MM.1S (cell line): ENCODE measurements around the gene GPR4.

Source experiments
- DNase-seq: peaks from one replicate; pipeline ENCODE4 v3.0.0-alpha.2; 2015
- H2AFZ ChIP-seq: fragments of 300-600 bp; sonication (generic); 2 replicates; pipeline ENCODE4 v1.6.0; 2016; ENCODE audit warnings: antibody characterized with exemption, low read length
- H3F3A ChIP-seq: fragments of 300-600 bp; sonication (generic); 2 replicates; pipeline ENCODE4 v1.6.1; 2016; ENCODE audit warnings: mild to moderate bottlenecking, antibody characterized with exemption, low read length, moderate library complexity, mixed read lengths; ENCODE audit not compliant: insufficient read depth
- H3K27ac ChIP-seq: fragments of 300-600 bp; sonication (generic); 2 replicates; pipeline ENCODE4 v1.5.1; 2016; ENCODE audit warnings: mild to moderate bottlenecking, low read length
- H3K27me3 ChIP-seq: fragments of 300-600 bp; sonication (generic); replicated peaks from 2 replicates; pipeline ENCODE4 v1.6.0; 2016; ENCODE audit warnings: low read length; ENCODE audit not compliant: insufficient read depth
- H3K36me3 ChIP-seq: fragments of 300-600 bp; sonication (generic); replicated peaks from 2 replicates; pipeline ENCODE4 v1.6.1; 2016; ENCODE audit warnings: mild to moderate bottlenecking, low read length, mixed read lengths; ENCODE audit not compliant: insufficient read depth
- H3K4me1 ChIP-seq: fragments of 300-600 bp; sonication (generic); 2 replicates; pipeline ENCODE4 v1.6.1; 2016; ENCODE audit warnings: low read length, mixed read lengths
- H3K4me2 ChIP-seq: fragments of 300-600 bp; sonication (generic); 2 replicates; pipeline ENCODE4 v1.6.0; 2016; ENCODE audit warnings: low read depth, low read length
- H3K4me3 ChIP-seq: fragments of 300-600 bp; sonication (generic); 2 replicates; pipeline ENCODE4 v1.5.1; 2016; ENCODE audit warnings: low read length, mixed read lengths
- H3K79me2 ChIP-seq: fragments of 300-600 bp; sonication (generic); 2 replicates; pipeline ENCODE4 v1.6.1; 2016; ENCODE audit warnings: mixed run types, low read length, mixed read lengths
- H3K9ac ChIP-seq: fragments of 300-600 bp; sonication (generic); 2 replicates; pipeline ENCODE4 v1.6.1; 2016; ENCODE audit warnings: low read length, mixed read lengths
- H3K9me2 ChIP-seq: fragments of 300-600 bp; sonication (generic); replicated peaks from 2 replicates; pipeline ENCODE4 v1.6.1; 2016; ENCODE audit warnings: mild to moderate bottlenecking, low read length, mixed read lengths; ENCODE audit not compliant: insufficient read depth
- H3K9me3 ChIP-seq: fragments of 300-600 bp; sonication (generic); replicated peaks from 2 replicates; pipeline ENCODE4 v1.6.1; 2016; ENCODE audit warnings: mild to moderate bottlenecking, low read length, mixed read lengths; ENCODE audit not compliant: insufficient read depth
- H4K20me1 ChIP-seq: fragments of 300-600 bp; sonication (generic); 2 replicates; pipeline ENCODE4 v1.6.1; 2016; ENCODE audit warnings: mild to moderate bottlenecking, low read length, moderate library complexity, mixed read lengths; ENCODE audit not compliant: insufficient read depth
- CTCF ChIP-seq: fragments of 300-600 bp; sonication (generic); IDR thresholded peaks from 2 replicates; pipeline ENCODE4 v1.5.1; 2016; ENCODE audit warnings: antibody characterized with exemption, low read length, mixed read lengths
- EZH2 ChIP-seq: fragments of 300-600 bp; sonication (generic); optimal IDR thresholded peaks from 2 replicates; pipeline ENCODE3; 2017; ENCODE audit warnings: low read depth, mild to moderate bottlenecking, antibody characterized with exemption, low read length, mixed read lengths
- EZH2phosphoT487 ChIP-seq: fragments of 300-600 bp; sonication (generic); IDR thresholded peaks from 2 replicates; pipeline ENCODE4 v1.6.1; 2018; ENCODE audit warnings: antibody characterized with exemption, low read length

Gene GPR4

DNA sequence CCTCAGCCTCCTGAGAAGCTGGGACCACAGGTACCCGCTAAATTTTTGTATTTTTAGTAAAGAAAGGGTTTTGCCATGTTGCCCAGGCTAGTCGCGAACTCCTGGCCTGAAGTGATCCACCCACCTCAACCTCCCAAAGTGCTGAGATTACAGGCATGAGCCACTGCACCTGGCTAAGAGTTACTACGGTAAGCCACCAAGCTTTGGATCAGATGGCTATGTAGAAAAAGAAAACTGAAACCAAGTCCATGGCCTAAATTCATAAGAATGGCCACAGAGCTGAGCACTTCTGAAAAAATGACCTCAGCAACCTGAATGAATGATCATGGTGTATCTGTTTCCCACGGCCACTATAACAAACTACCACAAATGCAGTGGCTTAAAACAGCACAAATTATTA lies 26.8 kb downstream of the GPR4 start:
- H3K36me3 ChIP-seq, result no peaks in the 10 kb centered on the region
- H3K27me3 ChIP-seq, result no peaks in the 10 kb centered on the region
- peak overlapping the region; percentile 63 for H3K27ac ChIP-seq
- DNase-seq, result peak; percentile 83
- H3K9ac ChIP-seq, result peak overlapping the region; percentile 12; the same call in 1 of the 2 replicates
- TF ChIP-seq EZH2 (no peak), EZH2phosphoT487 (no peak), CTCF (no peak)
- H3K4me3 ChIP-seq, result peak overlapping the region; percentile 17; the same call in 1 of the 2 replicates
- peak overlapping the region; percentile 42; the same call in 1 of the 2 replicates for H3K4me2 ChIP-seq
- H4K20me1 ChIP-seq, result no peaks in the 10 kb centered on the region
- peaks cover 11% of the 10 kb centered on the region for H3K4me1 ChIP-seq
- H3F3A ChIP-seq, result peaks cover 17% of the 10 kb centered on the region
- H3K79me2 ChIP-seq, result peaks cover 52% of the 10 kb centered on the region
- H2AFZ ChIP-seq, result no peak overlapping the region
- no peaks in the 10 kb centered on the region for H3K9me3 ChIP-seq
- no peaks in the 10 kb centered on the region for H3K9me2 ChIP-seq

DNA sequence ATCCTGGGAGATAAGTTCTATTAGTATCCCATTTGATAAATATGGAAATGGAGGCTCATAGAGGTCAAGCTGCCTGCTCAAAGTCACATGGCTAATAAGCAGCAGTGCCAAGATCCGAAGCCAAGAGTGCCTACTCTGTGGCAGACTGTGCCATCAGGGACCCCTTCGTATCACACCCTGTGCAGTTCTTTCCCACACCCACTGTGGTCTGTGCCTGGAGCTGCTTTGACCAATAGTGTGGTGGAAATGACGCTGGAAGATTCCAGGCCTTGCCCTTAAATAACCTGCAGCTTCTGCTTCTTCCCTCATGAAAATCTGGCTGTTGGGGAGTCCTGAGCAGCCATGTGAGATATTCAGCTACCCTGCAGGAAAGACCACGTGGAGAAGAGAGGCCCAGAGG lies 27.5 kb downstream of the GPR4 start:
- no peak for DNase-seq
- Histone ChIP-seq H3K4me1 (peaks cover 11% of the 10 kb centered on the region), H4K20me1 (no peaks in the 10 kb centered on the region), H3K36me3 (no peaks in the 10 kb centered on the region), H3K9me2 (no peaks in the 10 kb centered on the region), H3K9ac (peak overlapping the region; percentile 12; the same call in 1 of the 2 replicates), H3K27me3 (no peaks in the 10 kb centered on the region), H3K4me2 (peak overlapping the region; percentile 42; the same call in 1 of the 2 replicates), H3F3A (peaks cover 17% of the 10 kb centered on the region), H3K79me2 (peaks cover 59% of the 10 kb centered on the region), H3K27ac (peak overlapping the region; percentile 63; the same call in 1 of the 2 replicates), H2AFZ (0 out of 2 replicates have a peak overlapping the region, but pooled peaks have one; percentile 0), H3K9me3 (no peaks in the 10 kb centered on the region), H3K4me3 (peak overlapping the region; percentile 17; the same call in 1 of the 2 replicates)
- TF ChIP-seq CTCF (no peak), EZH2 (no peak), EZH2phosphoT487 (no peak)

DNA sequence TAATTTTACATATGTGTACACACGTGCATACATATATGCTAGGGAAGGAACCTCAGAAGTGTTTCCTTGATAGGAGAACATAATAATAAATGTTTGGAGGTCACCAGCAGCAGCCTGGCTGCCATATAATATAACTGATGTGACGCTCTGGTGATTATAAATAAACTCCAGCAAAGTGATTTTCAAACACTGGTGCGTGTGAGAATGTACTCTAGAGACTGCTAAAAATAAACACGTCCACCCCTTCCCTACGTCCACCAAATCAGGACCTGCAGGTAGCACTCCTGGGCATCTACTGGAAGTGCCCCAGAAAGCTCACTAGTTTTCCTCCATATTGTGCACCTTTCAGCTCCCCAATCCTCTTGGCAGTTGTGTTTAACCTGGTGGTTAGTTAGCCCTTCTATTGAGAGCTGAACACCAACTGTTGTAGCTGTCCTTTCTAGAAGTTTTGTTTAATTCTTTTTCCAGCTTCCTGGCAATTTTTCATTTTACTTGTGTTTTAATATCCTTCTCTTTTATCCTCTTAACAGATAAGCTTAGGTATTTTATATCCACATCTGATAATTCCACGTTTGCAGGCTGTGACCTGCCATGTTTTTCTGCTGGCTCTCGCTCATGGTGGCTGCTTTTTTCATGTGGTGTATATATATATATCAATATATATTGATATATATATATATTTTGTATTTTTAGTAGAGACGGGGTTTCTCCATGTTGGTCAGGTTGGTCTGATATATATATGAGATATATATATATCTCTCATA lies 30.4 kb downstream of the GPR4 start:
- peaks cover 11% of the 10 kb centered on the region for H3K4me1 ChIP-seq
- H3K27me3 ChIP-seq, result no peaks in the 10 kb centered on the region
- TF ChIP-seq EZH2phosphoT487 (no peak), EZH2 (no peak), CTCF (no peak)
- H3K9me3 ChIP-seq, result no peaks in the 10 kb centered on the region
- no peak overlapping the region for H3K4me3 ChIP-seq
- H3K36me3 ChIP-seq, result no peaks in the 10 kb centered on the region
- no peak for DNase-seq
- no peak overlapping the region for H3K27ac ChIP-seq
- H3K9me2 ChIP-seq, result no peaks in the 10 kb centered on the region
- peaks cover 61% of the 10 kb centered on the region for H3K79me2 ChIP-seq
- H3K9ac ChIP-seq, result no peak overlapping the region
- no peak overlapping the region for H3K4me2 ChIP-seq
- H3F3A ChIP-seq, result peaks cover 11% of the 10 kb centered on the region
- H2AFZ ChIP-seq, result no peak overlapping the region
- no peaks in the 10 kb centered on the region for H4K20me1 ChIP-seq
